Muscle of arm (tissue), 12 donors: ENCODE measurements around the gene SOS1. TPM values are rescaled to one million over a fixed set of nuclear protein-coding genes. Genes with fewer than 3 reads are reported as not detected.

Experiments
- DNase-seq: peaks from one replicate; pipeline ENCODE4 v3.0.0-alpha.2; 2013
- polyA plus RNA-seq, 12 donors: library from polyadenylated mRNA; unstranded; fragments of 120-200 nt; gene quantifications; one replicate each; pipeline ENCODE4 v1.2.1, GENCODE V29; 2013; ENCODE audit not compliant: insufficient read length in 12 of 12

SOS1 gene
- polyA plus RNA-seq, 12 donors: 26.0 to 71.0 (median 34.0) TPM; not detected in 1

DNA sequence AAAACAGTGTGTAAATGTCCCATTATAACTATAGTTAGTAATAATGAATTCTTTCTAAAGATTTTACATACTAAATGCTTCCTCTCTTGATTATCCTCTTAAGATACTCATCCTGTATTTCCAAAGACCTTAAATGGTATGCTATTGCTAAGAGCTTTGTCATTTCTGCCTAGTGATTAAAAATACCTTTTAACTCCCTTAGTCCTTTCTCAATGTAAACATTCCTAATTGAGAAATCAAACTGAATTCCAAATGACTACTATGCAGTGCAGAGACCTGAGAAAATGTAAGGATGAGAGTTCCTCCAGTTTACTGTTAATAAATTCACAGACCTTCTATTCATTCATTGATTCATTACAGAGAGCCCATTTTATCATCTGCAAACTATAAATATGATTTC is 86.9 kb downstream of the SOS1 start:
- DNase-seq: no peak

- DNase-seq: no peak
Observed at GRCh38 chr2:39027421-39027820, 93.4 kb downstream of the SOS1 start.

DNA sequence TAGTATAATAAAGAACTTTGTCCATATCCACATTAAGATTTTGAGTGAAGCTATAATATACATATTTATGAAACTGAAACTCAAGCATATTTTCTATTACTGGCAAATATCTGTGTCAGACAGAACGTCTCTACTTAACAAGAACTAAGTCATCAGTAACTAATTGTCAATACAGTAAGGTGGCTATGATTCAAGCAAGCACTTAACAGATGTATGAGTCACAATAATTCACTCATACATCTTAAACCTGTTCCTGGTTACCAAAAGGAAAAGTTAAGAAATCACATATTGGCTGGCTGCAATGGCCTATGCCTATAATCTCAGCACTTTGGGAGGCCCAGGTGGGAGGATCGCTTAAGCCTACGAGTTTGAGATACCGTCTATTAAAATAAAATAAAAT is 96.0 kb downstream of the SOS1 start:
- no peak for DNase-seq

- DNase-seq: no peak
Observed at GRCh38 chr2:39023649-39024048, 97.2 kb downstream of the SOS1 start.

DNA sequence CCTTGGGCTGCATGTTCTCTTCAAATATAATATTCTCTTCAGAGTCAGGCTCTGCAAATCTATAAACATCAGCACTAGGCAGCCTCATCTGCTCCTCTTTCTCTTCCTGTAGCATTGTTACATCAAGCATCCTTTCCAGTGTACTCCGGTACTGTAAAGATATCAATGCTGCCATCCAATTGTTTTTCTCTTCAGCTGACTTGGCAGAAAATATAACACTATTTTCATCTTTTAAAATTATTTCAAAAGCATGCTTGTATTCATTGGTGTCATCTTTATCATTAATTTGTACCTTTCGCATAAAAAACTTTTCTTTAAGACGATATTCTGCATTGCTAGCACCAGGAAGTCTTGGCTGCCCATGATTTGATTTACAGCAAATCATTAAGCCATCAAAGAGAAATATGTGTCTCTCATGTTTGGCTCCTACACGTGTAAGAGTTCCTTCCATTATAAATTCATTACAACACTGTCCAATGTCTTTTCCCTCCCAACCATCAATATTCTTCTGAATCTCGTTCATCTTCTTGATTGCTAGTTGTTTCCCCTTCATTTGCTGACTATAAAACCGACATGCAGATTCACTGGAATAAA is 98.1 kb downstream of the SOS1 start:
- no peak for DNase-seq

DNA sequence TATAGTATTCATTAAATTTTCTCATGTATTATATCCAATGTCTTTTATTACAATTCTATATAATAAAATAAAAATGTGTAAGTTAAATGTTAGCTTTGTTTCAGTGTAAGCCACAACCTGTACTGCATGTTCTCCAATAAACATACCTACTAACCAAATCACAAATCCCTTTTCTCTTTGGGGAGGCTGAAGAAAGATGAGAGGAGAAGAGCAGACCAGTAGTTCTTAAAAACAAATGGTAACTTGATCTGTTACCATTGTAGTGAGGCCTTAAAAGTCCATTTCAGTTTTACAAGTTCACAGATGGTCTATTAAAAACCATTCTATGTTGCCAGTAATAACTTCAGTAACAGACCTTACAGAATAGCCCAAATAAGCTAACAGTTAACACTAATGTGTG is 100.5 kb downstream of the SOS1 start:
- no peak for DNase-seq

DNA sequence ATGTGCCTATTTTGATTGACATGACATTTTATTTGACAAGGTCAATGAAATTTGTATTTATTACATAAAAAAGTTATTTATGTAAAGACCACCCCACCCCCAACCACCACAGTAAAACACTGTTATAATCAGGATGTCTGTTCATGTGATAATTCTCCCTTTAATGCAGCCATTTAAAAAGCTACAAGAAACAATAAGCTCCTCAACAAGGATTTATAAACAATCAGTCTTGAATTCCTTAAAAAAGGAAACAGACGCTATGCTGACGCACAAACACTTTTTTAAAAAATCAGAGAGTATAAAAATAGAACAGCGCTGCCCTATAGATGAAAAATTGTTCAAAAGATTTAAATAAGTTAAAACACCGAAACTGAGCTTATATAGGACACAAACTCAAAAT is 102.2 kb downstream of the SOS1 start:
- DNase-seq: no peak

GRCh38 chr2:39017334-39017733 is 103.5 kb downstream of the SOS1 start:
- peak; percentile 4 for DNase-seq

DNA sequence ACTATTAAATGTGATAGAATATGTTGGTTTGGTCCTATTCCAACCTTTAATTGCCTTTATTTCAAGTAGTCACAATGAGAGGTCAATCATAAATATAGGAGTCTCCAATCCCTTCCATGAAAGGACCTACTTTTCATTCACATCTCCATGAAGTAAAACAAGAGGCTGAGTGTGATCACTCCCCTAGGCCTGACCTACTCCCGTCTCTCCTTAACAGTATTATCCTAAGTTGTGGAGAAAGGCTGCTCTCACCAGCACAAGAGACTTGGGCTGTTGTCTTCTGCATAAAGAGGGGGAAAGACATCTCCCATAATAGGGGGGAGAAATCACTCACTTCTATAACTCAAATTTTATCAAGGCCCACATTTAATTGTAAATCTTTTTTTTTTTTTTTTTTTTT is 105.4 kb downstream of the SOS1 start:
- no peak for DNase-seq

DNA sequence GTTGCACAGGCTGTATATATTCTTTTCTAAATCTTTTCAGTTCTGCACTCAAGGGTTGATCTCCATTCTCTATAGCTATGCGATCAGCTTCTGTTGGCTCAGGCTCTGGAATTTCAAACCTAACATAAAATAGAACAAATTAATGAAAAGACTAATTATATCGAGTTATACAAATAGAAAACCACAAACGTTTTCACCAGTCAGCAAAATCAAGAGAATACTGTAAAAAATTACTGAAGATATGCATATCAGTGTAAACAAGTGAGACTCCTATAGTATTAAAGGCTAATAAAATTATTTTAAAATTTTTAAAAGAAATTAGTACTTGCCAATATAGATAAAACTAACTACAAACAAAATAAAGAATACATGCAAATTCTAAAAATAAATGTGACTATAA is 107.0 kb downstream of the SOS1 start:
- DNase-seq: no peak

GRCh38 chr2:39008665-39009064 is 112.2 kb downstream of the SOS1 start:
- no peak for DNase-seq

DNA sequence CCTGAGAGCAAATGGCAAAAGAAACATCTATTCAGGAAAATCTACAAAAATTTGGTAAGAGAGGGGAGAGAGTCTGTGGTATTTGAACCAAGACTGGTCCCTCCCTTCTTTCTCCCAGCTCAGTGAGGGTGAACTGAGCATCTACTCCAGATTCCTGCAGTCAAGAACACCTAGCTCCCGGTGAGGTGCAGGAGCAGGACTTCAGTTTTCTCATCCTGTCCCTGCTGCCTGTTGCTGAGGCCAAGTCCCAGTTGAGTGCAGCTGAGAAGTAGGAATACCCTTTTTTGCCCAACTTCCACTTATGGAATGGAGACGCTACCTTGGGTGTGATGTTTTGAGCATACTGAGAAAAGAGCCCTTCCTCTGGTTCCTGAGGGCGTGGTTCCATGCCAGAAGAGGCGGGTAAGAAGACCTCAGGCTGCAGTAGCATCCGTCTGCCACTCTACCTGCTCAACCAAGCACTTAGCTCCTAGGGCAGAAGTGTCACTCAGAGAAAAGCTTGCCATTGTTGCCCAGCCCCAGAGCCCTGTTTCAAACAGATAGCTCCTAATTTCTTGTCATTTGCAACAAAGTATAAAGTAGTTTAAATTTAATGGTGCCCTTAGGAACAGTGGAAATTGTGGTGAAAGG is 112.9 kb downstream of the SOS1 start:
- no peak for DNase-seq

- no peak for DNase-seq
Observed at GRCh38 chr2:39000552-39000951, 120.3 kb downstream of the SOS1 start.

DNA sequence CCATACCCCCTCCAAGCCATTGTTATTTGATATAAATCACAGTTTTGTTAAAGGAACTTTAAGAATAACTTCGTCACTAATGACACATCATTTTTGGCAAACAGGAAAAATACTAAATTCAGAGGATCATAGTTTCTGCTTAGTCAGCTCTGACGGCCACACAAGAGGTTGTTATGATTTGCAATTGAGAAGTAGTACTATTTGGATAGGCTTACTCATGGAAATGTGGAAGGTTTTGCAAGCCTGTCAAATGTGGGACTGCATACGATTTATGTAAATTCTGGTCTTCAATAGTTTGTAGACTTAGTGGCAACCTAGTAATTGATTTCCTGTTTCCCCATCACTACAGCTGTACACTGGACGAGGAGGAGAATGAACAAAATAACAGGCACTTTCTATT is 123.1 kb downstream of the SOS1 start:
- DNase-seq: no peak

GRCh38 chr2:38991899-38992298 is 129.0 kb downstream of the SOS1 start:
- no peak for DNase-seq

GRCh38 chr2:38988716-38989115 is 132.1 kb downstream of the SOS1 start:
- DNase-seq: no peak

- no peak for DNase-seq
Observed at GRCh38 chr2:38982498-38982897, 138.4 kb downstream of the SOS1 start.

DNA sequence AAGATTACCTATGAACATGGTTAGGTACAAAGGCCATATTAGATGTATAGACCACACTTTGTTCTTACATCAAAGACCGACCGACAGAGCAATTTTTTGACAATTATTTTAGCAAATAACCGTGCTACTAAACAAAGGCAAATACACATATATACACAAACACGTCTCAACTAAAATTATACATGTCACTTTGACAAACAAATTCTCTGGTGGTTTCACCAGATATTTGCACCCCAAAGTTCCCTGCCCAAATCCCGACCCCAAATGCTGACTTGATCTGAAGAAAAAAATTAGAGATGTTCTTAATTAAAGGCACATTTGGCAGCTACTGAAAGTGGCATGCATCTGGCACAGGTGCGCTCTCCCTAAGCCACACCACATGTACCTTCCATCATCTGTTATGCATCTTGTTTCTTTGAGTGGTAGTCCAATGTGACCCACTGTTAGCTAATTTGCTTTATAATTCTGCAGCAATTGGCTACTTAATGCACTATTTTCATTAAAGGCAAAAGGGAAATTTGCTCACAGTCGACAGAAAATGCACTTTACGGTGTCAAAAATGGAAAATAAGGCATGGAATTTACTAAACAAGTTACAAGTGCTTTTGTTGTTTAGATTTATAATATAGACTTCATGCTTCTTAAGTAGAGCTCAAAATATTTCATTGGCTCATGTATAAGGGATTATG is 139.0 kb downstream of the SOS1 start:
- no peak for DNase-seq

- DNase-seq: no peak
Observed at GRCh38 chr2:38981003-38981669, 139.7 kb downstream of the SOS1 start.

- no peak for DNase-seq
Observed at GRCh38 chr2:38978908-38979307, 141.9 kb downstream of the SOS1 start.

DNA sequence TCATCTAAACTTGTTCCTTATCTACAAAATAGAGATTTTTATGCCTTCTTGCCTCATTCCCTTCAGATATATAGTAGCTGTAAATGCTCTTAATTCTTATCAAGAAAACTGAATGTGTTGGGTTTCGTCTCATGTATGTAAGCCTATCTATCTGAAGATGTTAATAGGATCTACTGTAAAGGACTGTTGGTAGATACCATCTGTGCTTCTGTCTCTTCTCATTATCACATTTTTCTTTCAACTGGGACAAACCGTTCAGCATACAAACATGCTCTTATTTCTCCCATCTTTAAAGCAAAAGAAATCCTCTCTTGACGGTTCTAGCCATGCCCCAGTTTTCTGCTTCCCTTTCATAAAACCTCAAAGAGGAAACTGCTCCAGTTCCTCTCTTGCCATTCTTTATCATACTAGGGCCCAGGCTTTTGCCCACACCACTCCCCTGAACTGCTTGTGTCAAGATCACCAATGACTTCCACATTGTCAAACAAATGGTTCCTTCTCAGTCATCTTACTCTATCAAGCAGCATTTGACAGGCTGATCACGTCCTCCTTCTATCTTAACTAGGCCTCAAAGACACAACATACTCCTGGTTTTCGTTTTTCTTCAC is 142.5 kb downstream of the SOS1 start:
- DNase-seq: no peak

DNA sequence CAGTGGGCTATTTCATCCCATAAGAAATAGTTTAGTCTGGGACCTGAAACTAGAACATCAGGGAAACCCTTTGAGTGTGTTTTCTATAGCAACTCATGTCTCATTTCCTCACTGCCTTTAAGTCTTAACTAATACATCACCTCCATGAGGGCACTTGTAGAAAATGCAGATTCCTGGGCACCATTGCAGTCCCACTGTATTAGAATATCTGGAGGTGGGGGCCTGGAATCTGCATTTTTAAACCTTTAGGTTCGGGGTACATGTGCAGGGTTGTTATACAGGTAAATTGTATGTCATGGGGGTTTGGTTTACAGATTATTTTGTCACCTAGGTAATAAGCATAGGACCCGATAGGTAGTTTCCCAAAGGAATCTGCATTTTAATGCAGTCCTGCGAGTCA is 143.8 kb downstream of the SOS1 start:
- DNase-seq: no peak

DNA sequence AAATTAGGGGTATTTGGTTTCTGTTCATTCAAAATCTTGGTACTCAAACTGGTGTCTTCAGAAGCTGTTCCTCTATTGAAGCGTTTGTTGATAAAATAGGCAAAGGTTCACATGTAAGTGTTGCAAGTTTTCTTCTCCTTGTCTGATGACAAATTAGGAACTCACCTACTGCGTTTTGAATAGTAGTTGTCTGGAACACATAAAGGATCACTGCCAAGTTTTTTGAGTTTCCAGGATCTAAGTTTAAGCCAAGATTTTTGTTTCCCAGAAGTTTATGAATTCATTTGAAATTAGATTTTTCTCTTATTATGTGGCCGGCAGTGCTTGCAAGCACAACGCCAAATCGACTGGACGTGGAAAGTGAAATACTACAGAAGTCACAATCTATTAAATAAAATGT is 145.8 kb downstream of the SOS1 start:
- DNase-seq: peak; percentile 37
